Hematopoietic multipotent progenitor cell treated with erythropoietin and hydrocortisone succinate and interleukin-3 and kit ligand, for 4 days (in vitro differentiated cells): ENCODE data around the gene DDX1.
"Not testable (repeated sequence)": the region's sequence is repeated elsewhere in the genome, so short reads cannot be mapped to it uniquely, and the experiment has no call there.

Source experiments
- DNase-seq: peaks from one replicate; pipeline ENCODE4 v3.0.0-alpha.2; 2015

DDX1 gene

GRCh38 chr2:15591692-15592463 is at the start of gene DDX1:
TSS of gene DDX1 (plus strand) at chr2:15591868. CDS start at chr2:15591934, 66 bp downstream.
- peak; percentile 94 for DNase-seq

GRCh38 chr2:15542269-15542668 is 49.4 kb upstream of the DDX1 start:
- not testable (repeated sequence) for DNase-seq

- DNase-seq, result no peak
Measured at GRCh38 chr2:15543053-15543452, 48.6 kb upstream of the DDX1 start.

DNA sequence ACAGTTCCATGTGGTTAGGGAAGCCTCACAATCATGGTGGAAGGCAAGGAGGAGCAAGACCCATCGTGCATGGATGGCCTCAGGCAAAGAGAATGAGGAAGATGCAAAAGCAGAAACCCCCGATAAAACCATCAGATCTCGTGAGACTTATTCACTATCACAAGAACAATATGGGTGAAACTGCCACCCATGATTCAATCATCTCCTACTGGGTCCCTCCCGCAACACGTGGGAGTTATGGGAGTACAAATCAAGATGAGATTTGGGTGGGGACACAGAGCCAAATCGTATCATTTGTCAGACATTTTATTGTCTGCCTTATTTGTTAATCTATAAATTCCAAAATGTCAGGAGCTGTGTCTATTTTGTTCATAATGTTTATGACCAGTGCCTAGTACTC is 48.1 kb upstream of the DDX1 start:
- DNase-seq, result no peak

DNA sequence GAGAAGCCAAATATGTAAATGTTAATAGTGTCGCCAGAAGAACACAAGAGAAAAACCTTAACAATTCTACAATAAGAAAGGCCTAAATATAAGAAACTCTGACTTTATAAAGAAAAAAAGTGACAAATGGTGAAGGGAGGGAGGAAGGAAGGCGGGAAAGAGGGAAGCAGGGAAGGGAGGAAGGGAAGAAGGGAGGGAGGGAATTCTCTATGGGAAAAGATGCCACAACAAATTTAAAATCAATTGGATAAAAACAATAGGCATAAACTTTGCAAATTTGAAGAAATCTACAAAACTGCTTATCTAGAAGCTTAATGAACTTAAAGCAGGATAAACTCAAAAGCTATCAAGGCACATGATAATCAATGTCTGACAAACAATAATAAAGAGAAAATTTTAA is 47.4 kb upstream of the DDX1 start:
- no peak for DNase-seq

DNA sequence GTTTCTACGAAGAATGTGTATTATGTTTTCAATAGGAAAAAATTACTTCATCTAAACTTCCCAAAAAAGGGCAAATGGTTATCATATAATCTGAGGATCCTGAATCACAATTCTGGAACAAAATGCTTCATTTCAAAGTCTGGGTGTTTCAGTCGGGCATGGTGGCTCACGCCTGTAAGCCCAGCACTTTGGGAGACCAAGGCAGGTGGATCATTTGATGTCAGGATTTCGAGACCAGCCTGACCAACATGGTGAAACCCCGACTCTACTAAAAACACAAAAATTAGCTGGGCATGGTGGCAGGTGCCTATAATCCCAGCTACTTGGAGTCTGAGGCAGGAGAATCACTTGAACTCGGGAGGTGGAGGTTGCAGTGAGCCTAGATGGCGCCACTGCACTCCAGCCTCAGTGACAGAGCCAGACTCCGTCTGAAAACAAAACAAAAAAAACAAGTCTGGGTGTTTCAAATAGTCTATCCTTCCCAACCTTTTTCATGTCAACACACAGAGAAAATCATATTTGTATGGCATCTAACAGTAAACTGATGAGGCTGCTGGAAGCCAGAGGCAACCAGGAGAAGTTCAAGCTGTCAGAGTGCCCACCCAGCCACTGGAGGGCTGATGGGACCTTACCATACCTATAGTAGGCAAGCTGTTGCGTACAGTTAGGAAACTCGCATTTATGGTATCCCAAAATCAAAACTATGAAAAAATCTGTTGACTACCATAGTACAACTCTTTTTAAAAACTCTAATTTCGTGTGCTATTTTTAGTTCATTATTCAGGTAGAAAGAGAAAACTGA is 45.2 kb upstream of the DDX1 start:
- DNase-seq, result no peak

- DNase-seq, result no peak
Measured at GRCh38 chr2:15547115-15547876, 44.4 kb upstream of the DDX1 start.

DNA sequence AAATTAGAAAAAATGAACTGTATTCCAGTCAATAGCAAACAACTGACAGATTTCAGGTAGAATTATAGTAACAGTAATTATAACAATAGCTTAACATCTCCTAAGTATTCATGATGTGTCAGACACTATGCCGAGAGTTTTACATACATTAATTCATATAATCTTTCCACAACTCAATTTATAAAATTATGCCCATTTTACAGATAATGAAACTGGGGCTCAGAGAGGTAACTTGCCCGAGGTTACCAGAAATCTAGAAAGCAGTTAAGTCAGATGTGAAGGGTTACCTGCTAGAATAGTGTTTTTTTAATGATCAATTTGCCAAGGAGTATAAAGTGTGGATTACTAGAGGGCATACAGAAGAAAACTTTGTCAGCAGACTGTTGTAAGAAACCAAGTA is 42.7 kb upstream of the DDX1 start:
- no peak for DNase-seq

- DNase-seq, result no peak
Measured at GRCh38 chr2:15553519-15553918, 38.1 kb upstream of the DDX1 start.

DNA sequence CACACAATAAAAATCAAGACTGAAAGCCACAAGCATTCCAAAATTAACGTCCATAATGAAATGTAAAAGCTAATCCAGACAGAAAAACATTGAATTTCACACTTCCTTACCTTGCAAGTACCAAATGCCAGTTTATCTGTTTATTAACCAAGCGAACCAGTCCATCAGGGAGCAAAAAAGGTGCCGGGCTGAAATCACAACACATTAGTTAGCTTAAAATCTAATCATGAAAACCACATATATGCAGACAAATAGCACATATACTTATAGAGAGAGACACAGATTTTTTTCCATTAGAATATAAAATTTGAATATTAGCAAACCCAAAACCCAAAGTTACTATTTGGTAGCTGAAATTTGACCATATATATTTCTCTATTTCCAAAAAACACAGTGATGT is 37.7 kb upstream of the DDX1 start:
- DNase-seq, result no peak

DNA sequence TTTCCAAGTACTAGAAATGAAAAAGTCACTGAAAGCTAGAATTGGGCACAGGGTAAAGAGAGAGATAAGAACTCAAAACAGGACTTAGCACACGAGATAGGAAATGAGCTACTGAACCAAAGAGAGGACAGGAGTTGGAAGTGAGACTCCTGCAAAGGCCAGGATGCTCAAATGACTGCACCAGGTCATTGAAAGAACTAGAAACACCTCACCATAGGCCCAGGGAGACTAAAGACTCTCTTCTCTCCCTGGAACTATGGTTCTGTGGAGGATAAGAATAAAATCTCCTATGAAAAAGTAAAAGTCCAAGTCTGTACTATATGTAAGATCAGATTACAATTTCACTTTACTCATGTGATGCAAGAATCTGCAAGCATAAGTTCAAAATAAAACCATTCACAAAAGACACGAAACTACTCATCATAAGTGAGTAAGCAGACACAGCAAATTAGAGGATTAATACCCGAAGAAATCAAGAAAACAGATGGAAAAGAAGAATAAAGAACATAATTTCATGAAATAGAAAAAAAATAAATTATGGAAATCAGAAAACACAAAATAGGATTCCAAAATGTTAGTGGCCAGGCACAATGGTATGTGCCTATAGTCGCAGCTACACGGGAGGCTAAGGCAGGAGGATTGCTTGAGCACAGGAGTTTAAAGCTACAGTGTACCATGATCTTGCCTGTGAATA is 37.0 kb upstream of the DDX1 start:
- peak; percentile 56 for DNase-seq

DNA sequence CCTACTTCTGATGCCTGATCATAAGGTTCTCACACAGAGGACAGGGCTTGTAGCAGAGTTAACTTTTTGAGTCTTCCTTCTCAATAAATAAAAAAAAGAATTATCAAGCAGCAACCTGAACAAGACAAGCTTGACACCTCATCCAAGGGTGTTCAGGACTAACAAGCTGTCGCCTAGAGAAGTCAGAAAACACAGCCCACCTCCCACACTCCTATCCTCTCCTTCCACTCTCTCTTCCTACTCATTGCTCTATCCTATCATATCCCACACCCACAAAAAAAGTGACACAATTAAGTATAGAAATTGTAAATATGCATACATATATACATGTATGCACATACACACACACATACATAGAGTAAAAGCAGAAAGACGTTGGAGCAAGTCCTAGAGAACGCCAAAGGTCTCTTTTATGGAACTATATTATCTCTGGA is 35.9 kb upstream of the DDX1 start:
- DNase-seq, result peak; percentile 37

GRCh38 chr2:15556311-15556930 is 35.2 kb upstream of the DDX1 start:
- DNase-seq, result peak; percentile 95

DNA sequence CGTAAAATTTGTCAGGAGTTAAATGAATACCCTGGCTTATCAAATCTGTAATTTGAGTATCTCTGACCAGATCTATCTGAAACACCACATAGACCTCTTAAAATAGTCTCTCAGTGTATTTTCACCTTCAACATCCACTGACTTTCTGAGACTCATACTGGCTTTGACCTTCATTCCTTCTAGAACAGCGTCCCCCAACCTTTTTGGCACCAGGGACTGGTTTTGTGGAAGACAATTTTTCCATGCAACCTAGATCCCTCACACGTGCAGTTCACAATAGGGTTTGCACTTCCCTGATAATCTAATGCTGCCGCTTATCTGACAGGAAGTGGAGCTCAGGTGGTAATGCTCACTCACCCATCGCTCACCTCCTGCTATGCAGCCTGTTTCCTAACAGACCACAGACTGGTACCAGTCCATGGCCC is 33.8 kb upstream of the DDX1 start:
- DNase-seq, result peak; percentile 66

DNA sequence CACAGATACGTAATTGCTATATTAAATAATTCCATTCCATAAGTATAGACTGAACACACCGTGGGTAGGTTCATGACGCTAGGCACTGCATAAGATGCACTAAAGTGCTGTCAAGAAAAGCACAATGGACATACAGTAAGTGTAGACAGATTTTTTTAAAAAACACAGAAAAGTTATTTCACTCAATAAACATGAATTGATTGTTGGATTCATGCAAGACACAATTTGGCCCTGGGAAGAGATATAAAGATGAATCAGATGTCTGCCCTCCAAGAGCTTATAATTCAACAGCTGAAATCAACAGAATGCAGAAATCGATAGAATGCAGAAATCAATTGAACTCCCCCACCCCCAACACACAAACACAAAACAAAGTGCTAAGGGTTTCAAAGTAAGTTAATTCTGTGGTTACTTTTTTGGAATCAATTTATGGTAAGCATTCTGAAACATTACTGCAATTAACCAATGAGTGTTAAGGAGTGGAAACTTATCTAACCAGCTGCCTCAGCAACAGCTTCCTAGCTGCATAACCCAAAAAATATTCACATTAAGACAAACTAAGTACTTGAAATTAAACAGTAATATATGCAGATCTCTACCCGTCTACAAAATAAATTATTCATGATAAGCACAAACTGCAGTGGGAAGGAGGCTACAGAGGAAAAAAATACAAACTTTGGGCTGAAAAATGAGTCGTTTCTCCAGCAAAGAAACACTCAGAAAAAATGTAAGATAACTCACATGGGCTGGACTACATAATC is 32.1 kb upstream of the DDX1 start:
- DNase-seq, result peak; percentile 43

DNA sequence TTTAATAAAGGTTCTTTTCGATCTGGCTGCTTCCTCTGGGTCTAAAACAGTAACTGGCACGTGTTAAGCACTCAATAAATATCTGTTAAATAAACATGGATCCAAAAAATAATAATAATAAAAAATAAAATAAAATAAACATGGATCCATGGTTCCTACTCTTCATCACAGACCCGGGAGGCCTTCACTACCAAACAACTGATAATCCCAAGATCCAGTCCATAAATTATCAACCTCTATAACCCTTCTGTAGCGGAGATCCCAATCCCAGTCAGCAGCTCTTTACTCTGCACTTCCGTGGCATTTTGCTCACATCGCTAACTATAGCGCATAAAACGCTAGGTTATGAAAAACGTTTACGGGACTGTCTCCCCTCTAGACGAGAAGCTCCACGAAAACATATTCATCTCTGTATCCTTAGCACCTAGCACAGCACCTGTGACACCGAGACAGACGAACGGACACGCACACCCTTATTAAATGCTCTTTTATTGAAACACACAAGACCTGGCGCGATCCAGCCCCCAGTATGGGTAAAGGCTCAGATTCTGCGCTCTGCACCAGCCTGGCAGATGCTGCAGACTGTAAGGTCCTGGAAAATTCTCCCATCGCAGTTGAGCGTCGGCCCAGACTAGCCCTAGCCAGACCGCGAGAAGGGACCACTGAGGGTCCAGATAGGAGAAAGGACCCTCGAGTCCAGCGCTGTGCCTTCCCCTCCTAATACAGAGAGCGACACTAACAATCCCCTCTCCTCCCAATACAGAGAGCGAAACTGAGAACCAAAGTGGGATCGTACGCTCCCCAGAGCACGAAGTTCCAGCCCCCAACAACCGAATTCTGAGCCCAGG is 31.3 kb upstream of the DDX1 start:
- DNase-seq, result peak; percentile 65

- peak; percentile 94 for DNase-seq
Measured at GRCh38 chr2:15560988-15561573, 30.6 kb upstream of the DDX1 start, which contains the start of gene NBAS. TSS of gene NBAS (minus strand) at chr2:15561334. CDS start at chr2:15561304, 30 bp downstream.

DNA sequence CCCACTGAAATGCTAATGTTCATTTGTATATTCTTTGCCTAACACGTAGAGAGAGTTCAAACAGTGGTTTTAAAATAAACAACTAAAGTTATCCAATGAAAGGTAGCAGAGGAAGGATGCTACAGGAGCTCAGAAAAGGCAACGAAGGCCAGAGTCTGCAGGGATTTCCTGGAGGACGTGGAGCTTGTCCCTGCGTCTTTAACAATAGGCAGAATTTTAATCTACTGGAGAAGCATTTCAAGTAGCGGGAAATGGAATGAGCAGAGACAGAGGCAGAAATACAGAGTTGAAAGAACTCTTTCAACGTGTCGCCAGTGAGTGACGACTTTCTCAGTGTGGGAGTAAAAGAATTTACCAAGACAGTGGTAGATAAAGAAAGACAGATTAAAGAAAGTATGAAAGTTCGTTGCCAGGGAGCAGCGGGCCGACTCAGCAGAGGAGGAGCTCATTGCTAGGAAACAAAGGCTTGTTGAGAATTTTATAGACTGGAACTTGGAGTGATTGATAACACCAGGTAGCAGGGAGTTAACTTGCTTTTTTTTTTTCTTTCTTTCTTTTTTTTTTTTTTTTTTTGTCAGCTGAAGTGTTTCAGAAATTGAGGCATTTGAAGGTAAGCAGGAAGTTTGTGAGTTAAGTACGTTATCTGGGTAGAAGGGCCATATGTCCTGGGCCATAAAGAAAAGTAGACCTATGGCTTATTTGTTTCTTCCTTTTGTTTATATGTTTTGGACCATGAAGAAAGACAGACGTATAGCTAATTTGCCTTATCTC is 29.9 kb upstream of the DDX1 start:
- DNase-seq, result peak; percentile 86
